ENCODE results near the gene POLD3. TPM values are rescaled to one million over a fixed set of nuclear protein-coding genes. Genes with fewer than 3 reads are reported as not detected.

POLD3 gene
- total RNA-seq, 1 experiment from 2014 or later, result 28.4 TPM

DNA sequence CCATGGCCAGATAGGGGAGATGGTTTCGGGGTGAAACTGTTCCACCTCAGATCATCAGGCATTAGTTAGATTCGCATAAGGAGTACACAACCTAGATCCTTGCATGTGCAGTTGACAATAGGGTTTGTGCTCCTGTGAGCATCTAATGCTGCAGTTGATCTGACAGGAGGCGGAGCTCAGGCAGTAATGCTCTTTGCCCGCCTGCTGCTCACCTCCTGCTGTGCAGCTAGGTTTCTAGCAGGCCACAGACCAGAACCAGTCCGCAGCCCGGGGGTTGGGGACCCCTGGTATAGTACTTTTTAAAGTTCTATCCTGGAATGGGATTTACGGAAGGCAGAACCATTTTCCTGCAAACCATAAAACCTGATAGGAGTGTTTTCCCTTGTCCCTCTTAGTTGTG lies 54.6 kb downstream of the POLD3 start:
- intact Hi-C loops (cut with micrococcal nuclease), result no loop called here
- ATAC-seq, result no peak

DNA sequence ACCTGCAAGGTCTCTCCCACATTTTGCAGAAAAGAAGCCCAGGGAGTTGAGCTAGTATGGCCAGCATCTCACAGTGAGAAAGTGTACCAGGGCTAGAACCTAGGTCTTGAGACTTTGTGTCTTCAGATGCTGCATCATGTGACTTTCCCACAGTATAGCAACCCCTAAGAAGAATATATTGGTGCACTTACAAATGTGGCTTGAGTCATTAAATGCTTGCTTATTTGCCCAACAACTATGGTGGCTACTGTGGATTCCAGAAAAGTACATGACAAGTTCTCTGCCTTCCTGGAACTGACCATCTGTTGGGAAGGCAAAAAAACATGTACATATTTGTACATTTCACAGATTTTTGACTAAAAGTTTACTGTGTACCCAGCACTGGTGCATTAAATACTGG lies 55.0 kb downstream of the POLD3 start:
- TF ChIP-seq EZH2 (IDR thresholded peaks at IDR 0.05; ENCODE audit: low read length, unreplicated experiment), result no peak
- TF ChIP-seq, protein P1, sequence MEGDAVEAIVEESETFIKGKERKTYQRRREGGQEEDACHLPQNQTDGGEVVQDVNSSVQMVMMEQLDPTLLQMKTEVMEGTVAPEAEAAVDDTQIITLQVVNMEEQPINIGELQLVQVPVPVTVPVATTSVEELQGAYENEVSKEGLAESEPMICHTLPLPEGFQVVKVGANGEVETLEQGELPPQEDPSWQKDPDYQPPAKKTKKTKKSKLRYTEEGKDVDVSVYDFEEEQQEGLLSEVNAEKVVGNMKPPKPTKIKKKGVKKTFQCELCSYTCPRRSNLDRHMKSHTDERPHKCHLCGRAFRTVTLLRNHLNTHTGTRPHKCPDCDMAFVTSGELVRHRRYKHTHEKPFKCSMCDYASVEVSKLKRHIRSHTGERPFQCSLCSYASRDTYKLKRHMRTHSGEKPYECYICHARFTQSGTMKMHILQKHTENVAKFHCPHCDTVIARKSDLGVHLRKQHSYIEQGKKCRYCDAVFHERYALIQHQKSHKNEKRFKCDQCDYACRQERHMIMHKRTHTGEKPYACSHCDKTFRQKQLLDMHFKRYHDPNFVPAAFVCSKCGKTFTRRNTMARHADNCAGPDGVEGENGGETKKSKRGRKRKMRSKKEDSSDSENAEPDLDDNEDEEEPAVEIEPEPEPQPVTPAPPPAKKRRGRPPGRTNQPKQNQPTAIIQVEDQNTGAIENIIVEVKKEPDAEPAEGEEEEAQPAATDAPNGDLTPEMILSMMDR (conservative IDR thresholded peaks at IDR 0.05; ENCODE audit: low read depth, low read length), result no peak
- TF ChIP-seq EZH2phosphoT487 (IDR thresholded peaks at IDR 0.05; ENCODE audit: borderline replicate concordance, low read length), result no peak
- H2AFZ ChIP-seq (ENCODE audit: low read length), result no peak overlapping the region
- H3K4me2 ChIP-seq (ENCODE audit: low read length), result no peak overlapping the region
- DNase-seq, result no peak
- CTCF ChIA-PET, result no interaction called here
- no peaks in the 10 kb centered on the region for H3F3A ChIP-seq (ENCODE audit: low read length, unreplicated experiment)
- no peaks in the 10 kb centered on the region for H3K4me1 ChIP-seq (ENCODE audit: insufficient read depth, low read length)
- no peak overlapping the region for H3K27ac ChIP-seq (ENCODE audit: low read length)
- H3K4me3 ChIP-seq (ENCODE audit: low read length), result no peak overlapping the region
- ATAC-seq, result no peak
- no peak overlapping the region for H3K9ac ChIP-seq (ENCODE audit: low read length)
- no peaks in the 10 kb centered on the region for H3K79me2 ChIP-seq (ENCODE audit: low read length)
- no peaks in the 10 kb centered on the region for H4K20me1 ChIP-seq (ENCODE audit: low read length)
- BruUV-seq (replicated peaks), result no TSS peak
- intact Hi-C loops (cut with micrococcal nuclease), result no loop called here
- no peaks in the 10 kb centered on the region for H3K27me3 ChIP-seq (ENCODE audit: low read length)
- no peaks in the 10 kb centered on the region for H3K9me3 ChIP-seq (ENCODE audit: low read length)
- H3K36me3 ChIP-seq (ENCODE audit: low read depth, low read length), result peaks cover 21% of the 10 kb centered on the region; the same call in 1 of the 2 replicates
- H3K9me2 ChIP-seq (replicated peaks; ENCODE audit: low read length), result no peaks in the 10 kb centered on the region
- POLR2A ChIA-PET (ENCODE audit: unreplicated experiment), result no interaction called here

More for the DNA sequence above, 54.6 kb downstream of the POLD3 start:
- Histone ChIP-seq H3K27ac (ENCODE audit: low read length) (no peak overlapping the region), H2AFZ (ENCODE audit: low read length) (no peak overlapping the region), H3K36me3 (ENCODE audit: low read depth, low read length) (peaks cover 25% of the 10 kb centered on the region), H3F3A (ENCODE audit: low read length, unreplicated experiment) (no peaks in the 10 kb centered on the region), H3K4me2 (ENCODE audit: low read length) (no peak overlapping the region), H3K27me3 (ENCODE audit: low read length) (no peaks in the 10 kb centered on the region), H3K9ac (ENCODE audit: low read length) (no peak overlapping the region), H3K9me2 (replicated peaks; ENCODE audit: low read length) (no peaks in the 10 kb centered on the region), H3K9me3 (ENCODE audit: low read length) (no peaks in the 10 kb centered on the region), H3K79me2 (ENCODE audit: low read length) (no peaks in the 10 kb centered on the region), H4K20me1 (ENCODE audit: low read length) (no peaks in the 10 kb centered on the region), H3K4me3 (ENCODE audit: low read length) (no peak overlapping the region), H3K4me1 (ENCODE audit: insufficient read depth, low read length) (no peaks in the 10 kb centered on the region)
- BruUV-seq (replicated peaks), result no TSS peak
- POLR2A ChIA-PET (ENCODE audit: unreplicated experiment), result no interaction called here
- no peak for DNase-seq
- CTCF ChIA-PET, result no interaction called here
- TF ChIP-seq EZH2phosphoT487 (IDR thresholded peaks at IDR 0.05; ENCODE audit: borderline replicate concordance, low read length) (no peak), EZH2 (IDR thresholded peaks at IDR 0.05; ENCODE audit: low read length, unreplicated experiment) (no peak)
- TF ChIP-seq, protein P1 (conservative IDR thresholded peaks at IDR 0.05; ENCODE audit: low read depth, low read length), result no peak

GRCh38 chr11:74647831-74648230 lies 55.4 kb downstream of the POLD3 start:
- intact Hi-C loops (cut with micrococcal nuclease), result no loop called here
- CTCF ChIA-PET, result no interaction called here

More at GRCh38 chr11:74647831-74648230, 55.4 kb downstream of the POLD3 start:
- Histone ChIP-seq H3F3A (ENCODE audit: low read length, unreplicated experiment) (no peaks in the 10 kb centered on the region), H3K27me3 (ENCODE audit: low read length) (no peaks in the 10 kb centered on the region), H3K4me1 (ENCODE audit: insufficient read depth, low read length) (no peaks in the 10 kb centered on the region), H3K9me2 (replicated peaks; ENCODE audit: low read length) (no peaks in the 10 kb centered on the region), H3K79me2 (ENCODE audit: low read length) (no peaks in the 10 kb centered on the region), H4K20me1 (ENCODE audit: low read length) (no peaks in the 10 kb centered on the region), H3K36me3 (ENCODE audit: low read depth, low read length) (peaks cover 20% of the 10 kb centered on the region), H3K4me2 (ENCODE audit: low read length) (no peak overlapping the region), H3K9me3 (ENCODE audit: low read length) (no peaks in the 10 kb centered on the region), H3K9ac (ENCODE audit: low read length) (no peak overlapping the region), H2AFZ (ENCODE audit: low read length) (no peak overlapping the region), H3K4me3 (ENCODE audit: low read length) (no peak overlapping the region), H3K27ac (ENCODE audit: low read length) (no peak overlapping the region)
- no TSS peak for BruUV-seq (replicated peaks)
- TF ChIP-seq EZH2 (IDR thresholded peaks at IDR 0.05; ENCODE audit: low read length, unreplicated experiment) (no peak), EZH2phosphoT487 (IDR thresholded peaks at IDR 0.05; ENCODE audit: borderline replicate concordance, low read length) (no peak)
- TF ChIP-seq, protein P1 (conservative IDR thresholded peaks at IDR 0.05; ENCODE audit: low read depth, low read length), result no peak
- ATAC-seq (no peak), DNase-seq (no peak)
- POLR2A ChIA-PET (ENCODE audit: unreplicated experiment), result no interaction called here

All from PC-3 (cell line).